ENCODE measurements around the gene OR5K2. TPM values are rescaled to one million over a fixed set of nuclear protein-coding genes. Genes with fewer than 3 reads are reported as not detected.

Gene OR5K2
- total RNA-seq, 4 donors from 2014 or later, result not detected

DNA sequence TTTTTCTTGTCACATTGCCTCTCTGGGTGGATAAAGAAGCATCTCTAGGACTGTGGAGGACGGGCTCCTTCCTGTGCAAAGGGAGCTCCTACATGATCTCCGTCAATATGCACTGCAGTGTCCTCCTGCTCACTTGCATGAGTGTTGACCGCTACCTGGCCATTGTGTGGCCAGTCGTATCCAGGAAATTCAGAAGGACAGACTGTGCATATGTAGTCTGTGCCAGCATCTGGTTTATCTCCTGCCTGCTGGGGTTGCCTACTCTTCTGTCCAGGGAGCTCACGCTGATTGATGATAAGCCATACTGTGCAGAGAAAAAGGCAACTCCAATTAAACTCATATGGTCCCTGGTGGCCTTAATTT lies 34.8 kb downstream of the OR5K2 start:
- 83% methylated on average over 5 of the region's 5 CpGs for WGBS, 2 donors
- no peak for DNase-seq
- Histone ChIP-seq H3K4me3 (replicated peaks in 1 of 3) (no peak overlapping the region), H3K27me3 (no peaks in the 10 kb centered on the region), H3K27ac (no peak overlapping the region), H3K4me1 (no peaks in the 10 kb centered on the region), H3K9me3 (no peaks in the 10 kb centered on the region), H3K36me3 (no peaks in the 10 kb centered on the region)
- TF ChIP-seq, protein P1, sequence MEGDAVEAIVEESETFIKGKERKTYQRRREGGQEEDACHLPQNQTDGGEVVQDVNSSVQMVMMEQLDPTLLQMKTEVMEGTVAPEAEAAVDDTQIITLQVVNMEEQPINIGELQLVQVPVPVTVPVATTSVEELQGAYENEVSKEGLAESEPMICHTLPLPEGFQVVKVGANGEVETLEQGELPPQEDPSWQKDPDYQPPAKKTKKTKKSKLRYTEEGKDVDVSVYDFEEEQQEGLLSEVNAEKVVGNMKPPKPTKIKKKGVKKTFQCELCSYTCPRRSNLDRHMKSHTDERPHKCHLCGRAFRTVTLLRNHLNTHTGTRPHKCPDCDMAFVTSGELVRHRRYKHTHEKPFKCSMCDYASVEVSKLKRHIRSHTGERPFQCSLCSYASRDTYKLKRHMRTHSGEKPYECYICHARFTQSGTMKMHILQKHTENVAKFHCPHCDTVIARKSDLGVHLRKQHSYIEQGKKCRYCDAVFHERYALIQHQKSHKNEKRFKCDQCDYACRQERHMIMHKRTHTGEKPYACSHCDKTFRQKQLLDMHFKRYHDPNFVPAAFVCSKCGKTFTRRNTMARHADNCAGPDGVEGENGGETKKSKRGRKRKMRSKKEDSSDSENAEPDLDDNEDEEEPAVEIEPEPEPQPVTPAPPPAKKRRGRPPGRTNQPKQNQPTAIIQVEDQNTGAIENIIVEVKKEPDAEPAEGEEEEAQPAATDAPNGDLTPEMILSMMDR (IDR thresholded peaks at IDR 0.05), result no peak
- TF ChIP-seq POLR2A (IDR thresholded peaks at IDR 0.05), result no peak
- intact Hi-C loops (cut with DNase I), result no loop called here

DNA sequence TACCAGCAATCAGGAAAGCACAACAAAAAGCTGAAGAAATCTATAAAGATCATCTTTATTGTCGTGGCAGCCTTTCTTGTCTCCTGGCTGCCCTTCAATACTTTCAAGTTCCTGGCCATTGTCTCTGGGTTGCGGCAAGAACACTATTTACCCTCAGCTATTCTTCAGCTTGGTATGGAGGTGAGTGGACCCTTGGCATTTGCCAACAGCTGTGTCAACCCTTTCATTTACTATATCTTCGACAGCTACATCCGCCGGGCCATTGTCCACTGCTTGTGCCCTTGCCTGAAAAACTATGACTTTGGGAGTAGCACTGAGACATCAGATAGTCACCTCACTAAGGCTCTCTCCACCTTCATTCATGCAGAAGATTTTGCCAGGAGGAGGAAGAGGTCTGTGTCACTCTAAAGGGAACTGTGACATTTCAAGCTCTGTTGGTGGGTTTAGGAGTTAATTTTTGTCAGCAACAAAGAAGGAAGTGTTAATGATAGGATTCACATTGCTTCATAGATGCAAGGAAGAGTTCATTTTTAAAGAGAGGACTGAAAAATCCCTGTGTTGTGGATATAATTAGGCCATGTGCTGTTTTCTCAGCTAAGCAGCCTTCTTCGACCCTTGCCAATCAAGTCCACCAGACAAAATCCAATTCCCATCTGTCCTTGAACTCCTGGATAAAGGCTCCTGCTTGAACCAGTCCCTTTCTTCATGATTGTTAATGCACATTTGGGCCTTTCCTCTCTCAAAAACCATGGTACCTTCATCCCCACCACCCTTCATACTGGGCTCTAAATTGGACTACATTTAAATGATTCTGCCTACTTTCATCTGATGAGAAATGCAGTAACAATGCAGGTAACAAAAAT lies 35.5 kb downstream of the OR5K2 start:
- Histone ChIP-seq H3K9me3 (no peaks in the 10 kb centered on the region), H3K36me3 (no peaks in the 10 kb centered on the region), H3K27me3 (no peaks in the 10 kb centered on the region), H3K4me1 (no peaks in the 10 kb centered on the region), H3K27ac (no peak overlapping the region), H3K4me3 (replicated peaks in 1 of 3) (no peak overlapping the region)
- WGBS, 2 donors, result 94 to 96% methylated on average over 6 of the region's 6 CpGs
- TF ChIP-seq POLR2A (IDR thresholded peaks at IDR 0.05), result no peak
- TF ChIP-seq, protein P1 (IDR thresholded peaks at IDR 0.05), result no peak
- intact Hi-C loops (cut with DNase I), result no loop called here
- no peak for DNase-seq

- 95 to 97% methylated on average over 2 of the region's 2 CpGs for WGBS, 2 donors
- intact Hi-C loops (cut with DNase I), result no loop called here
- no peak overlapping the region for H3K4me3 ChIP-seq (replicated peaks in 1 of 3)
- DNase-seq, result no peak
- no peaks in the 10 kb centered on the region for H3K36me3 ChIP-seq
- H3K27ac ChIP-seq, result no peak overlapping the region
- H3K4me1 ChIP-seq, result no peaks in the 10 kb centered on the region
- TF ChIP-seq, protein P1 (IDR thresholded peaks at IDR 0.05), result no peak
- no peak for TF ChIP-seq POLR2A (IDR thresholded peaks at IDR 0.05)
- no peaks in the 10 kb centered on the region for H3K9me3 ChIP-seq
- H3K27me3 ChIP-seq, result no peaks in the 10 kb centered on the region
Measured at GRCh38 chr3:98534168-98534567, 36.7 kb downstream of the OR5K2 start.

DNA sequence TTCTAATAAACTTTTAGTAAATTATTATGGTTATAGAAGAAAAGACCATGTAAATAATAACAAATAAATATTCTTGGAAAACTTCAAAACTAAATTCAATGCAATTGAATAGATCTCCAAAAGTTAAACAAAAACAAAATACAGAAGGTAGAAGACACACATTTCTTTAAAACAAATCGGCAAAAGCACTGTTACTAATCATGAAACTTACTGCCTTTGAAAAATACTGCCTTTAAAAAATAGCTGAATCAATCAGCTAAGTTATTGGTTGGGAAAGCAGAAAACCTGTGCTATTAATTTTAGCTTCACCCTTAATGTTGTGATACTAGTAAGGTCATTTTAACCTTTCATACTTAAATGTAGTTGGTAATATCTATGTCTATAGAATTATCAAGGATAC lies 37.3 kb downstream of the OR5K2 start:
- Histone ChIP-seq H3K36me3 (no peaks in the 10 kb centered on the region), H3K9me3 (no peaks in the 10 kb centered on the region), H3K27me3 (no peaks in the 10 kb centered on the region), H3K27ac (no peak overlapping the region), H3K4me1 (no peaks in the 10 kb centered on the region), H3K4me3 (replicated peaks in 1 of 3) (no peak overlapping the region)
- TF ChIP-seq POLR2A (IDR thresholded peaks at IDR 0.05), result no peak
- TF ChIP-seq, protein P1 (IDR thresholded peaks at IDR 0.05), result no peak
- intact Hi-C loops (cut with DNase I), result no loop called here
- WGBS, 2 donors, result 90 to 91% methylated on average over 1 of the region's 1 CpG
- no peak for DNase-seq

DNA sequence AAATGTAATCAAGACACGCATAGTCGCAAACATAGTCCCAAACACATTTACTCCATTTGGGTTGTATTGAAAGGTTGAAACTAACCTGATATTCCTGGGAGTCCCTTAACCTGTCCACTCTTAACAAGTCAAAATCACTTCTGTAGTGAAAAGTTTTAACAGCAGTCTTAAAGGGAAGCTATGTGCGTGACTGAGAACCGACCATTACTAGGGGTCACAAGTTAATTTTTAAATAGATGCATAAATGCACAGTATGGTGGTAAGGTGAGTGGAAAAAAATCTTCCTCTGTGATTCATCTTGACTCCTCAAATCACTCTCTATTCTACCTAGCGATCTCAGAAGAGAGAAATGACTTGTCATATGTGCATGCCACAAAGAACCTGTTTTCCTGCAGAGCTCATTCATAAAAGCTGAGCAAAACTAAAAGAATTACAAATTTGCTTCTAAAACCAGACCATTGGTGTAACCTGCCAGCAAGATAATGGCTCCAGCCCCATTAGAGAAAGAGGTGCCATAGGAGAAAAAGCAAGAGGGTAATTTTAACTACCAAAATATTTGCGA lies 39.1 kb downstream of the OR5K2 start:
- H3K4me3 ChIP-seq (replicated peaks in 1 of 3), result no peak overlapping the region
- H3K4me1 ChIP-seq, result no peaks in the 10 kb centered on the region
- 77 to 81% methylated on average over 6 of the region's 6 CpGs for WGBS, 2 donors
- DNase-seq, result no peak
- intact Hi-C loops (cut with DNase I), result no loop called here
- H3K9me3 ChIP-seq, result no peaks in the 10 kb centered on the region
- TF ChIP-seq POLR2A (IDR thresholded peaks at IDR 0.05), result no peak
- TF ChIP-seq, protein P1 (IDR thresholded peaks at IDR 0.05), result no peak
- no peaks in the 10 kb centered on the region for H3K36me3 ChIP-seq
- H3K27me3 ChIP-seq, result no peaks in the 10 kb centered on the region
- H3K27ac ChIP-seq, result no peak overlapping the region
